Measurements from ENCODE around the gene HDAC5.

GRCh38 chr17:44088254-44088653 is 35.2 kb downstream of the HDAC5 start:
- TF ChIP-seq POLR2A (IDR thresholded peaks at IDR 0.05) (no peak), CTCF (IDR thresholded peaks at IDR 0.05) (no peak), POLR2AphosphoS5 (IDR thresholded peaks at IDR 0.05) (no peak)

All from prostate gland (tissue), 2 donors.